HCT116 (cell line): Measurements from ENCODE around the gene ITSN1. TPM values are rescaled to one million over a fixed set of nuclear protein-coding genes. Genes with fewer than 3 reads are reported as not detected.

Experiments used
- ATAC-seq: fragments of 200-7000 bp; cut with Tn5 transposase; 2 replicates; pipeline ENCODE4 v1.9.1; 2020; ENCODE audit warnings: mild to moderate bottlenecking, moderate library complexity
- BruUV-seq: library from RNA; stranded (reverse); fragments of 400-500 nt; replicated peaks from 2 replicates; lab custom pipeline; 2021; lab: Mats Ljungman, UMichigan
- CTCF ChIA-PET: fragments of 300-600 bp; sonication (Branson Sonifier 250); formaldehyde crosslinking; loops from one replicate; lab custom pipeline; 2021; ENCODE audit warnings: antibody characterized with exemption; lab: Charles Lee
- POLR2A ChIA-PET: fragments of 300-600, 350-600 bp; sonication (Branson Sonifier 250); formaldehyde crosslinking; loops from one replicate; lab custom pipeline; 2021; ENCODE audit warnings: antibody characterized with exemption; lab: Charles Lee
- RAD21 ChIA-PET, 2 experiments: fragments of 300-600 bp; sonication (Branson Sonifier 250); formaldehyde crosslinking; loops; one replicate each; lab custom pipeline; 2023; ENCODE audit warnings: low total read pairs in 2 of 2; ENCODE audit not compliant: uncharacterized antibody in 2 of 2, unreplicated experiment in 2 of 2, low non-redundant PET in 1 of 2; lab: Charles Lee
- DNase-seq: peaks from one replicate; pipeline ENCODE4 v3.0.0-alpha.2; 2010; ENCODE audit warnings: low read depth, low spot score
- H2AFZ ChIP-seq: fragments of 200-600 bp; shearing (Covaris generic), sonication (generic); 2 replicates; pipeline ENCODE4 v1.6.1; 2017; ENCODE audit warnings: low read depth, mixed run types, mixed read lengths, antibody characterized with exemption, low read length; ENCODE audit not compliant: poor library complexity, severe bottlenecking
- H3K27ac ChIP-seq: 2 replicates; pipeline ENCODE4 v1.5.1; 2012; ENCODE audit warnings: low read depth, low read length
- H3K27me3 ChIP-seq: fragments of 200-600 bp; sonication (generic); 2 replicates; pipeline ENCODE4 v1.6.1; 2016; ENCODE audit warnings: mixed run types, low read length, mixed read lengths; ENCODE audit not compliant: insufficient read depth
- H3K36me3 ChIP-seq, 2 experiments: fragments of 200-500 bp in 1 of 2; fragments of 200-600 bp in 1 of 2; sonication (Bioruptor generic) in 1 of 2; sonication (generic) in 1 of 2; 2 replicates each; pipeline versions ENCODE4 v1.5.1 to v1.6.1; 2014 to 2016; ENCODE audit warnings: low read length in 2 of 2, inconsistent platforms in 1 of 2, mixed read lengths in 1 of 2, mixed run types in 1 of 2; ENCODE audit not compliant: insufficient read depth in 2 of 2, control insufficient read depth in 1 of 2
- H3K4me1 ChIP-seq, 2 experiments: fragments of 200-600 bp in 1 of 2; sonication (generic) in 1 of 2; 2 replicates each; pipeline versions ENCODE4 v1.5.1 to v1.6.1; 2012 to 2017; ENCODE audit warnings: low read length in 2 of 2, inconsistent platforms in 1 of 2, mild to moderate bottlenecking in 1 of 2, mixed read lengths in 1 of 2, mixed run types in 1 of 2, moderate library complexity in 1 of 2; ENCODE audit not compliant: insufficient read depth in 2 of 2, control insufficient read depth in 1 of 2
- H3K4me2 ChIP-seq: fragments of 200-600 bp; sonication (generic); 2 replicates; pipeline ENCODE4 v1.6.1; 2017; ENCODE audit warnings: mixed run types, low read length, mixed read lengths
- H3K4me3 ChIP-seq, 2 experiments: fragments of 200-600 bp in 1 of 2; sonication (generic) in 1 of 2; replicated peaks in 1 of 2; 2 replicates each; pipeline ENCODE4 v1.5.1; 2011 to 2016; ENCODE audit warnings: low read length in 2 of 2, control low read depth in 1 of 2, low read depth in 1 of 2, mild to moderate bottlenecking in 1 of 2, mixed read lengths in 1 of 2, mixed run types in 1 of 2
- H3K79me2 ChIP-seq: fragments of 200-600 bp; sonication (generic); 2 replicates; pipeline ENCODE4 v1.6.1; 2017; ENCODE audit warnings: mild to moderate bottlenecking, mixed run types, low read length, moderate library complexity, mixed read lengths; ENCODE audit not compliant: insufficient read depth
- H3K9ac ChIP-seq: fragments of 200-600 bp; sonication (generic); 2 replicates; pipeline ENCODE4 v1.6.1; 2016; ENCODE audit warnings: low read length, mixed read lengths
- H3K9me2 ChIP-seq: fragments of 200-600 bp; sonication (generic), shearing (Covaris generic); 2 replicates; pipeline ENCODE4 v1.6.1; 2017; ENCODE audit warnings: mixed run types, mild to moderate bottlenecking, moderate library complexity; ENCODE audit not compliant: insufficient read depth
- H3K9me3 ChIP-seq, 2 experiments: fragments of 200-500 bp in 1 of 2; fragments of 200-600 bp in 1 of 2; sonication (Bioruptor generic) in 1 of 2; sonication (generic) in 1 of 2; 2 replicates each; pipeline ENCODE4 v1.6.1; 2014 to 2017; ENCODE audit warnings: low read length in 2 of 2, mixed read lengths in 2 of 2, inconsistent platforms in 1 of 2, low read depth in 1 of 2, mild to moderate bottlenecking in 1 of 2, mixed run types in 1 of 2, moderate library complexity in 1 of 2; ENCODE audit not compliant: control insufficient read depth in 1 of 2, insufficient read depth in 1 of 2
- H4K20me1 ChIP-seq: fragments of 200-600 bp; sonication (generic), shearing (Covaris generic); 2 replicates; pipeline ENCODE4 v1.6.1; 2017; ENCODE audit warnings: mixed run types, mild to moderate bottlenecking, moderate library complexity; ENCODE audit not compliant: insufficient read depth
- CBX3 ChIP-seq: IDR thresholded peaks from 2 replicates; pipeline ENCODE4 v1.6.1; 2012; ENCODE audit warnings: low read depth
- EGR1 ChIP-seq: IDR thresholded peaks from 2 replicates; pipeline ENCODE4 v1.6.1; 2012; ENCODE audit warnings: low read depth
- EZH2phosphoT487 ChIP-seq: fragments of 200-600 bp; IDR thresholded peaks from 2 replicates; pipeline ENCODE4 v1.6.1; 2018; ENCODE audit warnings: antibody characterized with exemption, borderline replicate concordance
- FOSL1 ChIP-seq: IDR thresholded peaks from 2 replicates; pipeline ENCODE4 v1.6.1; 2012; ENCODE audit warnings: low read depth
- RAD21 ChIP-seq: IDR thresholded peaks from 2 replicates; pipeline ENCODE4 v1.6.1; 2012; ENCODE audit warnings: low read depth, mild to moderate bottlenecking
- SIN3A ChIP-seq: IDR thresholded peaks from 2 replicates; pipeline ENCODE4 v1.6.1; 2012; ENCODE audit warnings: low read depth
- SP1 ChIP-seq: IDR thresholded peaks from 2 replicates; pipeline ENCODE4 v1.6.1; 2012; ENCODE audit warnings: low read depth
- YY1 ChIP-seq: IDR thresholded peaks from 2 replicates; pipeline ENCODE4 v1.6.1; 2011; ENCODE audit warnings: low read length, low read depth, moderate library complexity, mild to moderate bottlenecking; ENCODE audit not compliant: insufficient replicate concordance; ENCODE audit errors: extremely low read depth
- ZFX ChIP-seq: fragments of 450-650 bp; IDR thresholded peaks from 2 replicates; pipeline ENCODE4 v1.6.1; 2017
- intact Hi-C: fragments of 100-400 bp; cut with micrococcal nuclease; formaldehyde crosslinking; loops from 2 replicates; pipeline ENCODE4 v1.10.0; 2022
- total RNA-seq: library from RNA; stranded (reverse); gene quantifications from one replicate; pipeline ENCODE4 v1.2.1, GENCODE V29; 2021; ENCODE audit not compliant: unreplicated experiment
- TF ChIP-seq, protein P1 (sequence below), 3 experiments: fragments of 200-600 bp in 1 of 3; sonication (generic) in 1 of 3; IDR thresholded peaks in 2 of 3; conservative IDR thresholded peaks in 1 of 3; 2 replicates each; pipeline ENCODE4 v1.5.1; 2012 to 2017; ENCODE audit warnings: low read depth in 2 of 3, low read length in 2 of 3, antibody characterized with exemption in 1 of 3, borderline replicate concordance in 1 of 3, control low read depth in 1 of 3, mild to moderate bottlenecking in 1 of 3, mixed read lengths in 1 of 3, mixed run types in 1 of 3, moderate library complexity in 1 of 3; ENCODE audit not compliant: insufficient read depth in 1 of 3
- TF ChIP-seq, protein P2 (sequence below): IDR thresholded peaks from 2 replicates; pipeline ENCODE4 v1.6.1; 2012; ENCODE audit warnings: low read depth
- TF ChIP-seq, protein P3 (sequence below): IDR thresholded peaks from 2 replicates; pipeline ENCODE4 v1.6.1; 2011; ENCODE audit warnings: mild to moderate bottlenecking, low read length, moderate library complexity; ENCODE audit not compliant: insufficient replicate concordance; ENCODE audit errors: extremely low read depth

ITSN1 gene
- total RNA-seq, 1 experiment from 2014 or later = 25.8 TPM

DNA sequence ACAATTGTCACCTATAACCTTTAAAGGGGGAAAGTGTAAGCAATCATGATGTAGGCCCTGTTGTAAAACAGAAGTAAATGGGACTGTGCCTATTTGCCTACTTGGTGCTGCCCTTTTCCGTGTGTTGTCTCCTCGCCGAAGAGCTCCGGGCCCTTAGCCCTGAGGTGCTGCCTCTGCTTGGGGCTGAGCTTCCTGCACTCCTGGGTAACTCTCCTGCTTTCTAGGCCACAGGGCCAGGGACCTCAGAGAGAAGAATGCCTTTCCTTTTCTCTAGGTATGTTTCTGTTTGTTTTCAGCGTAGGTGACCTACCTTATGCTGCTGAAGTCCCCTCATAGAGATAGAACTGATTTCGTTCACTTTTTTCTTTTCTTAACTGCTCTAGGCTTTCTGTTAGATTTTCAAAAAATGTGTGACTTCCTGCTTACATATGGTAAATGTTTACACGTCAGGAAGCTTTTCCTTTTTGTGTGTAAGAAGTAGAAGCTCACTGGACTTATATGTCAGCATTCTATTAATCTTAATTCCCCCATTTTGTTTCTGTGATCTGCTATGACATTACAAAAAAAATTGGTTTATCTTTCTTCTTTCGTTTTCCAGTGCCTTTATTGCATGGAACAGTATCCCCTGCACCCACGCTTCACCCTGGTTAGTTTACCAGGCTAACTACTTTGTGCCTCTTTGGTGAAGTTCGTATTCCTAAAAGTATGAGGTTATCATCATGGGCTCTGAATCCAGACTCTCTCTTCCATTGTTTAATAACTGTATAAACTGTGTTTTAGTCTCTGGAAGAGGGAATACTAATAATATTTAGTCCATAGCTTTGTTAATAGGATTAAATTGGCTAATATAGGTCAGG lies 61.7 kb downstream of the ITSN1 start:
- RAD21 ChIA-PET = no interaction called here
- Histone ChIP-seq H3K36me3 (no peaks in the 10 kb centered on the region), H3K9ac (no peak overlapping the region), H4K20me1 (no peaks in the 10 kb centered on the region), H3K4me3 (no peak overlapping the region), H3K9me2 (no peaks in the 10 kb centered on the region), H2AFZ (no peak overlapping the region), H3K27me3 (no peaks in the 10 kb centered on the region), H3K79me2 (peaks cover 12% of the 10 kb centered on the region), H3K4me2 (no peak overlapping the region), H3K4me1 (peaks cover 0 to 2% of the 10 kb centered on the region in 2 experiments; a peak in 2 of 4 replicates), H3K27ac (no peak overlapping the region), H3K9me3 (no peaks in the 10 kb centered on the region)
- DNase-seq (no peak), ATAC-seq (no peak)
- BruUV-seq = no TSS peak
- POLR2A ChIA-PET = no interaction called here
- TF ChIP-seq YY1 (no peak), SP1 (no peak), CBX3 (no peak), SIN3A (no peak), ZFX (no peak), EGR1 (no peak), RAD21 (no peak), FOSL1 (no peak), EZH2phosphoT487 (no peak)
- TF ChIP-seq, protein P1, sequence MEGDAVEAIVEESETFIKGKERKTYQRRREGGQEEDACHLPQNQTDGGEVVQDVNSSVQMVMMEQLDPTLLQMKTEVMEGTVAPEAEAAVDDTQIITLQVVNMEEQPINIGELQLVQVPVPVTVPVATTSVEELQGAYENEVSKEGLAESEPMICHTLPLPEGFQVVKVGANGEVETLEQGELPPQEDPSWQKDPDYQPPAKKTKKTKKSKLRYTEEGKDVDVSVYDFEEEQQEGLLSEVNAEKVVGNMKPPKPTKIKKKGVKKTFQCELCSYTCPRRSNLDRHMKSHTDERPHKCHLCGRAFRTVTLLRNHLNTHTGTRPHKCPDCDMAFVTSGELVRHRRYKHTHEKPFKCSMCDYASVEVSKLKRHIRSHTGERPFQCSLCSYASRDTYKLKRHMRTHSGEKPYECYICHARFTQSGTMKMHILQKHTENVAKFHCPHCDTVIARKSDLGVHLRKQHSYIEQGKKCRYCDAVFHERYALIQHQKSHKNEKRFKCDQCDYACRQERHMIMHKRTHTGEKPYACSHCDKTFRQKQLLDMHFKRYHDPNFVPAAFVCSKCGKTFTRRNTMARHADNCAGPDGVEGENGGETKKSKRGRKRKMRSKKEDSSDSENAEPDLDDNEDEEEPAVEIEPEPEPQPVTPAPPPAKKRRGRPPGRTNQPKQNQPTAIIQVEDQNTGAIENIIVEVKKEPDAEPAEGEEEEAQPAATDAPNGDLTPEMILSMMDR (IDR thresholded peaks at IDR 0.05 in 2 of 3, conservative IDR thresholded peaks at IDR 0.05 in 1 of 3; ENCODE audit: borderline replicate concordance in 1 of 3, insufficient read depth in 1 of 3, low read depth in 2 of 3, low read length in 2 of 3) = no peak
- TF ChIP-seq, protein P2, sequence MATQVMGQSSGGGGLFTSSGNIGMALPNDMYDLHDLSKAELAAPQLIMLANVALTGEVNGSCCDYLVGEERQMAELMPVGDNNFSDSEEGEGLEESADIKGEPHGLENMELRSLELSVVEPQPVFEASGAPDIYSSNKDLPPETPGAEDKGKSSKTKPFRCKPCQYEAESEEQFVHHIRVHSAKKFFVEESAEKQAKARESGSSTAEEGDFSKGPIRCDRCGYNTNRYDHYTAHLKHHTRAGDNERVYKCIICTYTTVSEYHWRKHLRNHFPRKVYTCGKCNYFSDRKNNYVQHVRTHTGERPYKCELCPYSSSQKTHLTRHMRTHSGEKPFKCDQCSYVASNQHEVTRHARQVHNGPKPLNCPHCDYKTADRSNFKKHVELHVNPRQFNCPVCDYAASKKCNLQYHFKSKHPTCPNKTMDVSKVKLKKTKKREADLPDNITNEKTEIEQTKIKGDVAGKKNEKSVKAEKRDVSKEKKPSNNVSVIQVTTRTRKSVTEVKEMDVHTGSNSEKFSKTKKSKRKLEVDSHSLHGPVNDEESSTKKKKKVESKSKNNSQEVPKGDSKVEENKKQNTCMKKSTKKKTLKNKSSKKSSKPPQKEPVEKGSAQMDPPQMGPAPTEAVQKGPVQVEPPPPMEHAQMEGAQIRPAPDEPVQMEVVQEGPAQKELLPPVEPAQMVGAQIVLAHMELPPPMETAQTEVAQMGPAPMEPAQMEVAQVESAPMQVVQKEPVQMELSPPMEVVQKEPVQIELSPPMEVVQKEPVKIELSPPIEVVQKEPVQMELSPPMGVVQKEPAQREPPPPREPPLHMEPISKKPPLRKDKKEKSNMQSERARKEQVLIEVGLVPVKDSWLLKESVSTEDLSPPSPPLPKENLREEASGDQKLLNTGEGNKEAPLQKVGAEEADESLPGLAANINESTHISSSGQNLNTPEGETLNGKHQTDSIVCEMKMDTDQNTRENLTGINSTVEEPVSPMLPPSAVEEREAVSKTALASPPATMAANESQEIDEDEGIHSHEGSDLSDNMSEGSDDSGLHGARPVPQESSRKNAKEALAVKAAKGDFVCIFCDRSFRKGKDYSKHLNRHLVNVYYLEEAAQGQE = no peak
- TF ChIP-seq, protein P3, sequence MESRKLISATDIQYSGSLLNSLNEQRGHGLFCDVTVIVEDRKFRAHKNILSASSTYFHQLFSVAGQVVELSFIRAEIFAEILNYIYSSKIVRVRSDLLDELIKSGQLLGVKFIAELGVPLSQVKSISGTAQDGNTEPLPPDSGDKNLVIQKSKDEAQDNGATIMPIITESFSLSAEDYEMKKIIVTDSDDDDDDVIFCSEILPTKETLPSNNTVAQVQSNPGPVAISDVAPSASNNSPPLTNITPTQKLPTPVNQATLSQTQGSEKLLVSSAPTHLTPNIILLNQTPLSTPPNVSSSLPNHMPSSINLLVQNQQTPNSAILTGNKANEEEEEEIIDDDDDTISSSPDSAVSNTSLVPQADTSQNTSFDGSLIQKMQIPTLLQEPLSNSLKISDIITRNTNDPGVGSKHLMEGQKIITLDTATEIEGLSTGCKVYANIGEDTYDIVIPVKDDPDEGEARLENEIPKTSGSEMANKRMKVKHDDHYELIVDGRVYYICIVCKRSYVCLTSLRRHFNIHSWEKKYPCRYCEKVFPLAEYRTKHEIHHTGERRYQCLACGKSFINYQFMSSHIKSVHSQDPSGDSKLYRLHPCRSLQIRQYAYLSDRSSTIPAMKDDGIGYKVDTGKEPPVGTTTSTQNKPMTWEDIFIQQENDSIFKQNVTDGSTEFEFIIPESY = no peak
- CTCF ChIA-PET = no interaction called here
- intact Hi-C loops = no loop called here
